Suppressor macrophage (primary cell): ENCODE results near the gene FARSA.
"Not testable (repeated sequence)": the region's sequence is repeated elsewhere in the genome, so short reads cannot be mapped to it uniquely, and the experiment has no call there.

Experiments
- DNase-seq, 4 experiments: peaks; one replicate each; pipeline ENCODE4 v3.0.0-alpha.2; 2020 to 2022

FARSA gene

DNA sequence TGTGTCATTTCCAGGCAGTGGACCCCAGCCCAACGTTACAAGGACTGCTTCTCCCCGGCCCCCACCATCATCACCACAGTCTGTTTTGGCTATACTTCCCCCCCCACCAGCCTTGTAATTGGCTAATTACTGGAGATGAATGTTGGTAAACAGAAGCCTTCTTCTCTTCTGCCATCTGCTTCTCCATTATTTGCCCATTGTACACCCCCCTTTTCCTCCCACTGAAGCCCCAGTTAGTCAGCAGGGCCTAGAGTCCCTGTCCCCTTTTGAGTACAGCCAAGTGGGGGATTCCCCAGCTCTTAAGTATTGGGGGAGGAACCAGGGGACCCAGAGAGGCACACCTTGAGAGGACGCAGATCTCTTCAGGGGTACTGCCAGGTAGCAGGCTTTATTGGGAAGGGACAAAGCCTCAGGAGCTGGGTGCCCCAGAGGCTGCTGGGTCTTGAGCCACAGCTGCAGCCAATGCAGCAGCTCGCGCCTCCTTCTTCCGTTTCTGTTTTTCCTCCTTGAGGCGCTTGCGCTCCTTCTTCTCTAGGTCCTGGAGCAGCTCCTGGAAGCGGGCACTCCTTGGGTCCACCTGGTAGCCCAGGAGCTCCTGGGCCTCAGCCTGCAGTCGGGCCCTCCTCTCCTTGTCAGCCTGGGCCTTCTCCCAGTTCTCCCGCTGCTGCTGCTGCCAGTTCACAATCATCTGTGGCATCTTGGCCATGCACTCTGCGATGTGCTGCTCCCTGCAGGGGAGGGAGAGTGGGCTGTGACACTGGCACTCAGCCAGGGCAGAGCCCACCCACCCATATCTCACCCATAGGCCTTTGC lies 20.5 kb upstream of the FARSA start:
- DNase-seq, result peak in 2 of 4 experiments; percentile 3 to 28

GRCh38 chr19:12953138-12953798 lies 19.8 kb upstream of the FARSA start:
- DNase-seq, result peak in 1 of 4 experiments; percentile 0

- peak; percentile 83 to 89 (median 84) for DNase-seq
Measured at GRCh38 chr19:12952488-12953137, 19.1 kb upstream of the FARSA start.

DNA sequence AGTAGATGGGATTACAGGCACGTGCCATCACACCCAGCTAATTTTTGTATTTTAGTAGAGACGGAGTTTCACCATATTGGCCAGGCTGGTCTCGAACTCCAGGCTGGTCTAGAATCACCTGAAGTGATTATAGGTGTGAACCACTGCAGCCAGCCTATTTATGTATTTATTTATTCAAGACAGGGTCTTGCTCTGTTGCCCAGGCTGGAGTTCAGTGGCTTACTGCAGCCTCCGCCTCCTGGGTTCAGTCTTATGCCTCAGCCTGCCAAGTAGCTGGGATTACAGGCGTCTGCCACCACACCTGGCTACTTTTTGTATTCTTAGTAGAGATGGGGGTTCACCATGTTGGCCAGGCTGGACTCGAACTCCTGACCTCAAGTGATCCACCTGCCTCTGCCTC lies 18.5 kb upstream of the FARSA start:
- not testable (repeated sequence) for DNase-seq

DNA sequence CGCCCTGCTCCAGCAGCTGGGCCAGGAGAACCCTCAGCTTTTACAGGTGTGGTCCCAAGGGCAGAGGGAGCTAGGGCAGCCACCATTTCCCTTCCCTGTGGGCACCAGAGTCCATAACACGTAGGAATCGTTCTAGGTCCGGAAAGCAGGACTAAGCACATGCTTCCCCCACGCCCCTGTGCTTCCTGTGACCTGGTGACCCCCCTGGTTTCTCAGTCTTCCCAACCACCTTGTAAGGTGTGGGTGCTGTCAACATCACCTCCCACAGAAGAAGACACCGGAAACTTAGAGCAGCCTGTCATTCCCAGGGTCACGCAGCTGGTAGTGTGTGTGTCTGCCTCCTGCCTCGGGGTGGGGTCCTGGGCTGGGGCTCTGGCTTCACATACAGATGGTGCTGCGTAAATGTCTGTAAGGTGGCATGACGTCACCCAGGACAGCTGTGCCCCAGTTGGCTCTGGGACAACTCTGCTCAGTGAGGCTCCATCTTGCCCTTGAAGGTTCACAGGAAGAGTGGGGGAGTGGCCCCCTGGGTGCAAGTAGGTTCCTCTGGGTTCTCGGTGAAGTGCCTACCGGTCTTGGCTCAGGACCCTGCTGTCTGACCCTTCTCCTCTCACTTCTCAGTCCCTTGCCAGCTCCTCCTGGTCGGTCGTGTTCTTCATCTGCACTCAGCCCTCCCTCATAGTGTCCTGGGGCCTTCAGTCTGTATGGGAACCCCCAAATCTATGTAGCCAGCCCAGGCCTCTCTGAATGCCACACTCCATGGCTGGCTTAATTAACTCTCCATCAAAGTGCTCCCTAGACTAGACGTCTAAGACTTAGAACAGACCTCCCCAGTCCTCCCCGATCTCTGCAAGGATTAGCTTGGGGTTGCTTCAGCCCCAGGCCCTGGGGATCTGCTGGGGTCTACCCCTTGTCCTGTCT lies 16.1 kb upstream of the FARSA start:
- DNase-seq, result no peak

- no peak for DNase-seq
Measured at GRCh38 chr19:12948612-12949362, 15.3 kb upstream of the FARSA start.

DNA sequence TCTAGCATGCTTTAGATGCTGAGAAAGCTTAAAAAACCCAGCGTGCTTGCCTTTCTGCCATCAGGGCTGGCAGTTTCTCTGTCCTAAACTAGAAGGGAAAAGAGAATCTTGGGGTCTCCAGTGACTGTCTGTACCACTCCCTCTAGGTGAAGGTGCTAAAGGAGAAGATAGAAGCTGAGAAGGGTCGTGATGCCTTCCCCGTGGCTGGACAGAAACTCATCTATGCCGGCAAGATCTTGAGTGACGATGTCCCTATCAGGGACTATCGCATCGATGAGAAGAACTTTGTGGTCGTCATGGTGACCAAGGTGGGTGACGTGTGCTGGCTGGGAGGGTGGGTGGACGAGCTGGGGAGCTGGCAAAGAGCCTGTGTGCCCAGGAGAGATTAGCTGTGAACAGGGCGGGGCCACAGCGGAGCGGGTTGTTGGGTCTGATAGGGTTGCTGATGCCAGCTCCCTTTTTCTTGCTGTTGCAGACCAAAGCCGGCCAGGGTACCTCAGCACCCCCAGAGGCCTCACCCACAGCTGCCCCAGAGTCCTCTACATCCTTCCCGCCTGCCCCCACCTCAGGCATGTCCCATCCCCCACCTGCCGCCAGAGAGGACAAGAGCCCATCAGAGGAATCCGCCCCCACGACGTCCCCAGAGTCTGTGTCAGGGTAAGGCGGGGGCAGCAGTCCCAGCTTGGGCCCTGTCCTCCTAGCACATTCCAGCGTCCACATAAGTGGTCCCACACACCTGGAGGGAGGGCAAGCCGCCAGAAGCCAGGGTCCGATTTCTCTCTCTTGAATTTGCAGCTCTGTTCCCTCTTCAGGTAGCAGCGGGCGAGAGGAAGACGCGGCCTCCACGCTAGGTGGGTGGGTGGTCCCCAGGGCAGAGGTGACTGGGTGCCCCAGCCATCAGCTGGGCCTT lies 14.4 kb upstream of the FARSA start:
- no peak for DNase-seq

GRCh38 chr19:12946731-12947496 lies 13.4 kb upstream of the FARSA start:
- DNase-seq, result peak in 1 of 4 experiments; percentile 1

GRCh38 chr19:12946092-12946721 lies 12.7 kb upstream of the FARSA start:
- peak; percentile 78 to 91 (median 85) for DNase-seq

- DNase-seq, result peak; percentile 100
Measured at GRCh38 chr19:12945479-12946091, 12.1 kb upstream of the FARSA start, which contains the start of gene RAD23A. RAD23A (plus strand) TSS chr19:12945862; CDS start chr19:12945949, 87 bp downstream.

- no peak for DNase-seq
Measured at GRCh38 chr19:12944104-12944674, 10.7 kb upstream of the FARSA start.

- peak in 1 of 4 experiments; percentile 5 for DNase-seq
Measured at GRCh38 chr19:12943437-12944044, 10.0 kb upstream of the FARSA start.

GRCh38 chr19:12940897-12941296 lies 7.4 kb upstream of the FARSA start:
- peak in 1 of 4 experiments; percentile 1 for DNase-seq

GRCh38 chr19:12939975-12940423 lies 6.5 kb upstream of the FARSA start:
- no peak for DNase-seq

- peak; percentile 61 to 71 (median 66) for DNase-seq
Measured at GRCh38 chr19:12938779-12939601, 5.5 kb upstream of the FARSA start.

DNA sequence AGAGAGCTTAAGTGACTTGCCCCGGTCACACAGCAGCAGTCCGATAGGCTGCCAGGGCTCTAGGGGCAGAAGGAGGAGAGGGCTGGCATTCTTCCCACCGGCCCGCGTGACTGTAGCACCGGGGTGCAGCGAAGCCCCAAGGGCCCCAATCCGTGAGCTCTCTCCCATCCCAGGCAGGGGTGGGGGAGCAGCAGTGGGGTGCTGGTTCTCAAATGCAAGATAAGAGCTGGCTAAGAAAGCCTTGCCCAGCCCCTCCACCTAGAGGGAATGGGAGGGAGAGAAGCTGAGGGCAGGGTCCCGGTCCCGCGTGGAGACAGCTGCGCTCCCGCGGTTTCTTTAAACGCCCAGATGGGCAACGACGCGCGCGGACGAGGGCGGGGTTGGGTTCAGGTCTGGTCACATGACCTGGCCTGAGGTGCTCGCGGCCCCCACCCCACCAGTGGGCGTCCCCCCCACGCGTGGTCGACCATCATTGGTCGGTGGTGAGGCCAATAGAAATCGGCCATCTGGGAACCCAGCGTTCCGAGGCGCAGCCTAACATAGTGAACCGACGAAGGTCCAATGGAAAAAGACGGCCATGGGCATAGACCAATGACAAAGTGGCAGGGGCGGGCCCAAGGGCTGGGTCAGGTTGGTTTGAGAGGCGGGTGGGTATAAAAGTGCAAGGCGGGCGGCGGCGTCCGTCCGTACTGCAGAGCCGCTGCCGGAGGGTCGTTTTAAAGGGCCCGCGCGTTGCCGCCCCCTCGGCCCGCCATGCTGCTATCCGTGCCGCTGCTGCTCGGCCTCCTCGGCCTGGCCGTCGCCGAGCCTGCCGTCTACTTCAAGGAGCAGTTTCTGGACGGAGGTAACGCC lies 4.6 kb upstream of the FARSA start, which contains the start of gene CALR:
Gene CALR (plus strand): TSS at position 683 of the 852 bp plus-strand sequence. CDS start 71 bp downstream, at position 754.
- DNase-seq, result peak; percentile 99 to 100 (median 100)
